B cell (primary cell): ENCODE data around the gene ZNF423. TPM values are rescaled to one million over a fixed set of nuclear protein-coding genes. Genes with fewer than 3 reads are reported as not detected.

Experiments used
- ATAC-seq: fragments of 200-7000 bp; cut with Tn5 transposase; one replicate; pipeline ENCODE4 v1.10.0; 2021; ENCODE audit warnings: low read depth, mild to moderate bottlenecking, moderate number of reproducible peaks, moderate library complexity
- CTCF ChIA-PET: fragments of 350-600 bp; sonication (Branson Sonifier 250); formaldehyde crosslinking; loops from one replicate; lab custom pipeline; 2021; ENCODE audit warnings: antibody characterized with exemption, inconsistent platforms; lab: Charles Lee
- POLR2A ChIA-PET: fragments of 350-600 bp; sonication (Branson Sonifier 250); formaldehyde crosslinking; loops from one replicate; lab custom pipeline; 2021; ENCODE audit warnings: antibody characterized with exemption; lab: Charles Lee
- DNase-seq: peaks from one replicate; pipeline ENCODE4 v3.0.0; 2013
- H2AFZ ChIP-seq: 2 replicates; pipeline ENCODE4 v1.6.1; 2012; ENCODE audit warnings: mild to moderate bottlenecking, low read depth, low read length; ENCODE audit not compliant: insufficient read depth, poor library complexity, severe bottlenecking
- H3K27ac ChIP-seq, 2 donors: 1 replicate in 1 of 2; 2 replicates in 1 of 2; pipeline ENCODE4 v1.5.1; 2012 to 2013; ENCODE audit warnings: low read length in 2 of 2, mild to moderate bottlenecking in 2 of 2, moderate library complexity in 1 of 2
- H3K27me3 ChIP-seq, 4 experiments: fragments of 200-600 bp in 1 of 4; sonication (generic) in 1 of 4; replicated peaks in 1 of 4; 1 replicate in 2 of 4; 2 replicates in 2 of 4; pipeline versions ENCODE4 v1.6.1 to v1.7.0; 2013 to 2016; ENCODE audit warnings: low read length in 3 of 4, mild to moderate bottlenecking in 2 of 4, mixed read lengths in 1 of 4, moderate library complexity in 1 of 4; ENCODE audit not compliant: insufficient read depth in 4 of 4, control insufficient read depth in 3 of 4; ENCODE audit errors: control extremely low read depth in 1 of 4
- H3K36me3 ChIP-seq, 2 experiments: replicated peaks in 1 of 2; 1 replicate in 1 of 2; 2 replicates in 1 of 2; pipeline versions ENCODE4 v1.6.1 to v1.7.1; 2013; ENCODE audit warnings: low read length in 1 of 2; ENCODE audit not compliant: insufficient read depth in 2 of 2, control insufficient read depth in 1 of 2; ENCODE audit errors: control extremely low read depth in 1 of 2, extremely low read depth in 1 of 2
- H3K4me1 ChIP-seq, 2 donors: fragments of 200-600 bp in 1 of 2; sonication (generic) in 1 of 2; 1 replicate in 1 of 2; 2 replicates in 1 of 2; pipeline versions ENCODE4 v1.5.1 to v1.6.1; 2013 to 2017; ENCODE audit warnings: low read length in 2 of 2; ENCODE audit not compliant: control insufficient read depth in 2 of 2, insufficient read depth in 2 of 2
- H3K4me2 ChIP-seq: replicated peaks from 2 replicates; pipeline ENCODE3; 2012; ENCODE audit warnings: mild to moderate bottlenecking, low read depth, low read length; ENCODE audit not compliant: poor library complexity, severe bottlenecking
- H3K4me3 ChIP-seq, 5 experiments: fragments of 200-600 bp in 1 of 5; sonication (generic) in 1 of 5; 1 replicate in 3 of 5; 2 replicates in 2 of 5; pipeline versions ENCODE4 v1.5.1 to v1.7.0; 2011 to 2016; ENCODE audit warnings: low read length in 4 of 5, mild to moderate bottlenecking in 4 of 5, low read depth in 2 of 5, control low read depth in 1 of 5, moderate library complexity in 1 of 5; ENCODE audit not compliant: insufficient read depth in 1 of 5; ENCODE audit errors: control extremely low read depth in 1 of 5, extremely low read depth in 1 of 5
- H3K79me2 ChIP-seq: fragments of 200-600 bp; sonication (generic); one replicate; pipeline ENCODE4 v1.6.0; 2016; ENCODE audit warnings: low read length; ENCODE audit not compliant: control insufficient read depth, insufficient read depth
- H3K9ac ChIP-seq: fragments of 200-600 bp; sonication (generic); 2 replicates; pipeline ENCODE4 v1.6.1; 2017; ENCODE audit warnings: mild to moderate bottlenecking, low read length, moderate library complexity
- H3K9me3 ChIP-seq, 3 donors: one replicate each; pipeline versions ENCODE4 v1.6.1 to v1.7.1; 2013; ENCODE audit warnings: low read length in 2 of 3; ENCODE audit not compliant: control insufficient read depth in 2 of 3, insufficient read depth in 1 of 3; ENCODE audit errors: control extremely low read depth in 1 of 3
- H4K20me1 ChIP-seq: 2 replicates; pipeline ENCODE4 v1.6.0; 2012; ENCODE audit warnings: mild to moderate bottlenecking, low read length; ENCODE audit not compliant: insufficient read depth, control insufficient read depth, poor library complexity, severe bottlenecking
- H3K27ac Mint-ChIP-seq: one replicate; pipeline ENCODE4 v1.8.0; 2021; ENCODE audit warnings: mixed read lengths
- H3K27me3 Mint-ChIP-seq: one replicate; pipeline ENCODE4 v1.8.0; 2021; ENCODE audit warnings: mixed read lengths
- H3K4me1 Mint-ChIP-seq: one replicate; pipeline ENCODE4 v1.8.0; 2021; ENCODE audit warnings: mixed read lengths
- H3K4me3 Mint-ChIP-seq: one replicate; pipeline ENCODE4 v1.8.0; 2021; ENCODE audit warnings: mixed read lengths
- H3K9me3 Mint-ChIP-seq: one replicate; pipeline ENCODE4 v1.8.0; 2022; ENCODE audit warnings: mixed read lengths; ENCODE audit not compliant: insufficient read depth
- EZH2 ChIP-seq: IDR thresholded peaks from 2 replicates; pipeline ENCODE4 v1.6.1; 2012; ENCODE audit warnings: borderline replicate concordance, low read depth, mild to moderate bottlenecking, moderate library complexity, low read length; ENCODE audit not compliant: insufficient read depth, poor library complexity, severe bottlenecking
- WGBS: methylation state at CpG from one replicate; pipeline ENCODE4 v1.1.5; 2013; ENCODE audit warnings: missing lambda C conversion rate; ENCODE audit not compliant: insufficient coverage; 5-methylcytosine and 5-hydroxymethylcytosine counted together
- intact Hi-C: fragments of 100-400 bp; cut with micrococcal nuclease; formaldehyde crosslinking; loops from one replicate; pipeline ENCODE4 v1.10.0; 2022
- polyA plus RNA-seq: library from polyadenylated mRNA; depleted of rRNA; stranded (reverse); fragments of >200 nt; gene quantifications from 2 replicates; pipeline ENCODE4 v1.2.3, GENCODE V29; 2012
- total RNA-seq, 2 donors: library from RNA; stranded (reverse); fragments of 120-200 nt in 1 of 2; gene quantifications; 1 replicate in 1 of 2; 2 replicates in 1 of 2; pipeline versions ENCODE4 v1.2.3 to v1.2.4, GENCODE V29; 2013 to 2022
- TF ChIP-seq, protein P1 (sequence below): fragments of 200-600 bp; IDR thresholded peaks from one replicate; pipeline ENCODE4 v1.8.0; 2022; ENCODE audit warnings: antibody characterized with exemption, mild to moderate bottlenecking

Gene ZNF423
- total and polyA plus RNA-seq, 2 donors (not counting 1 experiment from before 2014, with no cell fraction given), result not detected

DNA sequence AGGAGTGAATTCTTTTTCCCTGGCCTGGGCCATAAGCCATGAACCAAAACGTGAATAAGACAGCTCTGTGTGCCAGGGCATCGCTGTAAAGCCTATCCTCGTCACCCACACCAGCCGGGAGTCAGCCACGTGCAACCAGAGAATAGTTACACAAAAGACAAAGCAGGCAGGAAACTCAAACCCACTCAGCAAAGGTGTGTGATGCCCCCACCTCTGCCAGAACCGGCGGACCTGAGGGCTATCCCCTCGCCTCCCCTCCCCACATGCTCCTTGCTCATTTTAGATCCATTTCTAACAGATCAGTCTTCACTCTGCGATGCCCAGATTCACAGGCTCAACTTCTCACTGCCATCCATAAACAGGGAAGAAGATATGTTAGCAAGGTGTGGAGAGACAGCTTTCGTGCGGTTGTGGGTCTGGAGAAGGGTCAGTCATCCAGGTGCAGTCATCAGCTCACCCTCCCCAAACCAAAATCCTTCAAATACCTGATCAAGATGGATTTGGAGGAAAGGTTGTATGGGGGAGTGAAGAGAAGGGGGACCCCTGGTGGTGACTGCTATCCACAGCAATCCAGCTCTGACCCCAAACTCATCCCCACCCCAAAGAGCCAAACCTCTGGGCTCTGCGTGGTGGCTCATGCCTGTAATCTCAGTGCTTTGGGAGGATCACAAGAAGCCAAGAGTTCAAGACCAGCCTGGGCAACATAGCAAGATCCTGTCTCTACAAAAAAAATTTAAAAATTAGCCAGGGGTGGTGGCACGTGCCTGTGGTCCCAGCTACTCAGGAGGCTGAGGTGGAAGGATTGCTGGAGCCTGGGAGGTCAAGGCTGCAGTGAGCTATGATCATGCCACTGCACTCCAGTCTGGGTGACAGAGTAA is 263.1 kb downstream of the ZNF423 start:
- H3K4me3 ChIP-seq, result no peak overlapping the region
- TF ChIP-seq, protein P1, sequence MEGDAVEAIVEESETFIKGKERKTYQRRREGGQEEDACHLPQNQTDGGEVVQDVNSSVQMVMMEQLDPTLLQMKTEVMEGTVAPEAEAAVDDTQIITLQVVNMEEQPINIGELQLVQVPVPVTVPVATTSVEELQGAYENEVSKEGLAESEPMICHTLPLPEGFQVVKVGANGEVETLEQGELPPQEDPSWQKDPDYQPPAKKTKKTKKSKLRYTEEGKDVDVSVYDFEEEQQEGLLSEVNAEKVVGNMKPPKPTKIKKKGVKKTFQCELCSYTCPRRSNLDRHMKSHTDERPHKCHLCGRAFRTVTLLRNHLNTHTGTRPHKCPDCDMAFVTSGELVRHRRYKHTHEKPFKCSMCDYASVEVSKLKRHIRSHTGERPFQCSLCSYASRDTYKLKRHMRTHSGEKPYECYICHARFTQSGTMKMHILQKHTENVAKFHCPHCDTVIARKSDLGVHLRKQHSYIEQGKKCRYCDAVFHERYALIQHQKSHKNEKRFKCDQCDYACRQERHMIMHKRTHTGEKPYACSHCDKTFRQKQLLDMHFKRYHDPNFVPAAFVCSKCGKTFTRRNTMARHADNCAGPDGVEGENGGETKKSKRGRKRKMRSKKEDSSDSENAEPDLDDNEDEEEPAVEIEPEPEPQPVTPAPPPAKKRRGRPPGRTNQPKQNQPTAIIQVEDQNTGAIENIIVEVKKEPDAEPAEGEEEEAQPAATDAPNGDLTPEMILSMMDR, result peak; percentile 72
- no peak for TF ChIP-seq EZH2
- no peak overlapping the region for H2AFZ ChIP-seq
- no peaks in the 10 kb centered on the region for H3K4me1 Mint-ChIP-seq
- H3K9me3 Mint-ChIP-seq, result no peaks in the 10 kb centered on the region
- no peaks in the 10 kb centered on the region for H3K36me3 ChIP-seq
- ChIA-PET POLR2A (no interaction called here), CTCF (interaction anchor here (1.0 to 3.0 kb wide), 9 partner anchors 9 to 189 kb away, joined by 3 to 25 read pairs (median 4); no protein-coding TSS in a partner anchor)
- peak; percentile 33 for ATAC-seq
- intact Hi-C loops, result no loop called here
- no peak overlapping the region for H3K27ac Mint-ChIP-seq
- no peak overlapping the region for H3K4me2 ChIP-seq
- H3K27me3 ChIP-seq, result peaks cover 0 to 7% (median under 1%) of the 10 kb centered on the region in 4 experiments
- no peak overlapping the region for H3K4me3 Mint-ChIP-seq
- peak; percentile 55 for DNase-seq
- H3K27me3 Mint-ChIP-seq, result peaks cover 20% of the 10 kb centered on the region
- no peaks in the 10 kb centered on the region for H3K9me3 ChIP-seq
- no peak overlapping the region for H3K27ac ChIP-seq
- H4K20me1 ChIP-seq, result no peaks in the 10 kb centered on the region
- no peak overlapping the region for H3K9ac ChIP-seq
- 61% methylated on average over 9 of the region's 13 CpGs for WGBS
- no peaks in the 10 kb centered on the region for H3K79me2 ChIP-seq
- H3K4me1 ChIP-seq, result no peaks in the 10 kb centered on the region
